HG03108 (cell line): Measurements from ENCODE around the gene GALNT17.

Experiments used
- ATAC-seq: cut with Tn5 transposase; IDR thresholded peaks from one replicate; pipeline ENCODE4 v1.9.1; 2021; ENCODE audit warnings: moderate library complexity; ENCODE audit not compliant: unreplicated experiment

The GALNT17 gene

GRCh38 chr7:71665716-71666115 is 533.8 kb downstream of the GALNT17 start:
- ATAC-seq = no peak

GRCh38 chr7:71668572-71668971 is 536.6 kb downstream of the GALNT17 start:
- no peak for ATAC-seq

- ATAC-seq = no peak
Observed at GRCh38 chr7:71679480-71679879, 547.5 kb downstream of the GALNT17 start.

- ATAC-seq = no peak
Observed at GRCh38 chr7:71682181-71682580, 550.2 kb downstream of the GALNT17 start.

GRCh38 chr7:71682841-71683781 is 551.2 kb downstream of the GALNT17 start:
- no peak for ATAC-seq

- no peak for ATAC-seq
Observed at GRCh38 chr7:71687286-71687685, 555.3 kb downstream of the GALNT17 start.

- no peak for ATAC-seq
Observed at GRCh38 chr7:71687831-71688599, 556.1 kb downstream of the GALNT17 start.

GRCh38 chr7:71691538-71691937 is 559.6 kb downstream of the GALNT17 start:
- no peak for ATAC-seq

- ATAC-seq = no peak
Observed at GRCh38 chr7:71694665-71695064, 562.7 kb downstream of the GALNT17 start.

- ATAC-seq = no peak
Observed at GRCh38 chr7:71695186-71695585, 563.2 kb downstream of the GALNT17 start.

- no peak for ATAC-seq
Observed at GRCh38 chr7:71696511-71696910, 564.6 kb downstream of the GALNT17 start.

GRCh38 chr7:71697400-71697799 is 565.5 kb downstream of the GALNT17 start:
- no peak for ATAC-seq

GRCh38 chr7:71705217-71705616 is 573.3 kb downstream of the GALNT17 start:
- no peak for ATAC-seq

GRCh38 chr7:71705901-71706596 is 574.1 kb downstream of the GALNT17 start:
- ATAC-seq = no peak

- ATAC-seq = no peak
Observed at GRCh38 chr7:71706597-71706975, 574.6 kb downstream of the GALNT17 start.

- ATAC-seq = no peak
Observed at GRCh38 chr7:71707041-71707440, 575.1 kb downstream of the GALNT17 start.

- no peak for ATAC-seq
Observed at GRCh38 chr7:71708710-71709109, 576.8 kb downstream of the GALNT17 start.

- ATAC-seq = no peak
Observed at GRCh38 chr7:71710442-71710841, 578.5 kb downstream of the GALNT17 start.

GRCh38 chr7:71712653-71713180 is 580.8 kb downstream of the GALNT17 start:
- ATAC-seq = no peak

GRCh38 chr7:71716690-71717089 is 584.7 kb downstream of the GALNT17 start:
- ATAC-seq = no peak

GRCh38 chr7:71718563-71718962 is 586.6 kb downstream of the GALNT17 start:
- no peak for ATAC-seq
